ENCODE results near the gene EBF3. TPM values are rescaled to one million over a fixed set of nuclear protein-coding genes. Genes with fewer than 3 reads are reported as not detected.

EBF3 gene
- total and polyA plus RNA-seq, 3 experiments from 2014 or later = not detected

DNA sequence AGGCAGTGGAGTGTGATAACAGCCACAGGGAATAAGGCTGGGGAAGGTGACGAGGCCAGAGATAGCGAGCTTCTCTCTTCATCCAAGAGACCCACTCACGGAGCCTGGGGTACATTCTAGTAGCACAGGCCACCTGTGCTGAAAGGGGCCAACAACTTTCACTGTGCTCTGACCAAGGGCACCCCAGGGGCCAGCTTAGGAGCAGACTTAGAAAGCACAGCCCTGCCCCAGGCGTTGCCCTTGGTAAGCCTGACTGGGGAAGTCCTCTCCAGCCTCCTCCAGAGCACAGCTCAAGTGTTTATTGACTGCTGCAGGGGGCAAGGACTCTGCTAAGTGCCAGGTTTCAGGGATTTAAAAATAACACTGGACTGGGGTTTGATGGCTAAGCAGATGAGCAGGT is 44.7 kb downstream of the EBF3 start:
- Mint-ChIP-seq H3K36me3 (no peaks in the 10 kb centered on the region), H3K9me3 (no peaks in the 10 kb centered on the region), H3K4me1 (no peaks in the 10 kb centered on the region), H3K4me3 (no peak overlapping the region), H3K27me3 (peaks cover 0 to 5% of the 10 kb centered on the region in 2 donors), H3K27ac (no peak overlapping the region)
- DNase-seq = no peak
- Histone ChIP-seq H3K27ac (ENCODE audit: low read depth, low read length) (no peak overlapping the region), H3K4me1 (ENCODE audit: insufficient read depth, low read length) (no peaks in the 10 kb centered on the region), H3K4me3 (ENCODE audit: low read length) (no peak overlapping the region), H3K36me3 (ENCODE audit: insufficient read depth, low read length) (no peaks in the 10 kb centered on the region), H3K9me3 (ENCODE audit: low read length) (no peaks in the 10 kb centered on the region), H3K27me3 (ENCODE audit: insufficient read depth, low read length, poor library complexity, severe bottlenecking) (no peaks in the 10 kb centered on the region)
- CTCF ChIA-PET = no interaction called here
- POLR2A ChIA-PET = no interaction called here

DNA sequence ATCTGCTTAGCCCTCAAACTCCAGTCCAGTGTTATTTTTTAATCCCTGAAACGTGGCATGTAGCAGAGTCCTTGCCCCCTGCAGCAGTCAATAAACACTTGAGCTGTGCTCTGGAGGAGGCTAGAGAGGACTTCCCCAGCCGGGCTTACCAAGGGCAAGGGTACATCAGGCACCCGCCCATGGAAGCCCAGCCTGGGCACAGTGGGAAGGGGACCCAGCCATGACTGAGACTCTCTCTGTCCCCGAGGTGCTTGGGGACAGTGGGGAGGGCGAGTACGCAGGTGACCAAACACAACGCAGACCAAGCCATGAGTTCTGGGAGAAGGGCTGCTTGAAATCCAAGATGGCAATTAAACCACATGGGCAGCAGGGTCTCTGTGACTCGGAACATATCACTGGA is 45.2 kb downstream of the EBF3 start:
- no peaks in the 10 kb centered on the region for H3K4me1 ChIP-seq (ENCODE audit: insufficient read depth, low read length)
- no peaks in the 10 kb centered on the region for H3K9me3 Mint-ChIP-seq
- no peak for DNase-seq
- H3K4me1 Mint-ChIP-seq = no peaks in the 10 kb centered on the region
- H3K27me3 Mint-ChIP-seq = peaks cover 0 to 5% of the 10 kb centered on the region in 2 donors
- no peaks in the 10 kb centered on the region for H3K9me3 ChIP-seq (ENCODE audit: low read length)
- H3K27me3 ChIP-seq (ENCODE audit: insufficient read depth, low read length, poor library complexity, severe bottlenecking) = no peaks in the 10 kb centered on the region
- no peak overlapping the region for H3K27ac Mint-ChIP-seq
- no peaks in the 10 kb centered on the region for H3K36me3 Mint-ChIP-seq
- no peaks in the 10 kb centered on the region for H3K36me3 ChIP-seq (ENCODE audit: insufficient read depth, low read length)
- POLR2A ChIA-PET = no interaction called here
- no peak overlapping the region for H3K4me3 ChIP-seq (ENCODE audit: low read length)
- no peak overlapping the region for H3K4me3 Mint-ChIP-seq
- no peak overlapping the region for H3K27ac ChIP-seq (ENCODE audit: low read depth, low read length)
- CTCF ChIA-PET = no interaction called here

DNA sequence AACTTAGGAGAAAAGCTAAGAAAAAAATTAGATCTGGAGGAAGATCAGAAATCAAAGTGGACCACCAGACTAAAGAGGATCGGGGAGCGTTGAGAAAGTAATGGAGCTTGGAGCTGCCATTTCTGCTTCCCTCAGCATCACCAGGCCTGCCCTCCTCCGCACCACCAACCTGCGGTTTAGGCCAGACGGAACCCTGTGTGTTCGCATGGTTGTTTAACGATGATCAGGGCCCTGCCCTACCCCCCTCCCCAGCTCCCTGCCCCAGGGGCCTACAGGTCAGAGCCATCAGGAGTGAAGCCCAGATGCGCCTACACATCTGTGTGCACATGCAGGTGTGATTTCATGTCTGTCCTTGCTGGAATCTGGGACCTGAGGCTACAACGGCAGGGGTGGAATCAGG is 45.7 kb downstream of the EBF3 start:
- Histone ChIP-seq H3K27me3 (ENCODE audit: insufficient read depth, low read length, poor library complexity, severe bottlenecking) (no peaks in the 10 kb centered on the region), H3K4me1 (ENCODE audit: insufficient read depth, low read length) (no peaks in the 10 kb centered on the region), H3K4me3 (ENCODE audit: low read length) (no peak overlapping the region), H3K9me3 (ENCODE audit: low read length) (no peaks in the 10 kb centered on the region), H3K27ac (ENCODE audit: low read depth, low read length) (no peak overlapping the region), H3K36me3 (ENCODE audit: insufficient read depth, low read length) (no peaks in the 10 kb centered on the region)
- no peak for DNase-seq
- ChIA-PET CTCF (no interaction called here), POLR2A (no interaction called here)
- Mint-ChIP-seq H3K9me3 (no peaks in the 10 kb centered on the region), H3K27me3 (peaks cover 0 to 5% of the 10 kb centered on the region in 2 donors), H3K4me3 (no peak overlapping the region), H3K27ac (no peak overlapping the region), H3K36me3 (no peaks in the 10 kb centered on the region), H3K4me1 (no peaks in the 10 kb centered on the region)

DNA sequence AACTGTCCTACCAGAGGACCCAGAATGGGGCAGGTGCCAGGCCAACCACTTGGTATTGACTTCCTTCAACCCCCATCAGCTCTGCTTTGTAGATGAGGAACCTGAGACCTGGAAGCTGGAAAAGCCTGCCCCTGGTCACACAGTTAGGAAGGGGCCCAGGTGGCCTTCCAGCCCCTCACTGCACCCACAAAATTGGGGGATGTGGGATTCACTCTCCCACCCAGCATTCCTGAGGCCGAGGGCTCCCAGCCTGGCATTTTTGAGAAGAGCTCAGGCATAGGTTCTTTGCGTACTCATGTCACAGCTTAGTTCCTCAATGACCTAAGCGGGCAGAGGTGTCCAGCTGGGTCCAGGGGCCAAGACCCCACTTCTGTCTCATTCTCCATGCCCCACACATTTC is 46.1 kb downstream of the EBF3 start:
- POLR2A ChIA-PET = no interaction called here
- Histone ChIP-seq H3K36me3 (ENCODE audit: insufficient read depth, low read length) (no peaks in the 10 kb centered on the region), H3K9me3 (ENCODE audit: low read length) (no peaks in the 10 kb centered on the region), H3K4me3 (ENCODE audit: low read length) (no peak overlapping the region), H3K27ac (ENCODE audit: low read depth, low read length) (no peak overlapping the region), H3K27me3 (ENCODE audit: insufficient read depth, low read length, poor library complexity, severe bottlenecking) (no peaks in the 10 kb centered on the region), H3K4me1 (ENCODE audit: insufficient read depth, low read length) (no peaks in the 10 kb centered on the region)
- Mint-ChIP-seq H3K9me3 (no peaks in the 10 kb centered on the region), H3K36me3 (no peaks in the 10 kb centered on the region), H3K4me3 (no peak overlapping the region), H3K27ac (no peak overlapping the region), H3K27me3 (peaks cover 0 to 5% of the 10 kb centered on the region in 2 donors), H3K4me1 (no peaks in the 10 kb centered on the region)
- no peak for DNase-seq
- CTCF ChIA-PET = no interaction called here

DNA sequence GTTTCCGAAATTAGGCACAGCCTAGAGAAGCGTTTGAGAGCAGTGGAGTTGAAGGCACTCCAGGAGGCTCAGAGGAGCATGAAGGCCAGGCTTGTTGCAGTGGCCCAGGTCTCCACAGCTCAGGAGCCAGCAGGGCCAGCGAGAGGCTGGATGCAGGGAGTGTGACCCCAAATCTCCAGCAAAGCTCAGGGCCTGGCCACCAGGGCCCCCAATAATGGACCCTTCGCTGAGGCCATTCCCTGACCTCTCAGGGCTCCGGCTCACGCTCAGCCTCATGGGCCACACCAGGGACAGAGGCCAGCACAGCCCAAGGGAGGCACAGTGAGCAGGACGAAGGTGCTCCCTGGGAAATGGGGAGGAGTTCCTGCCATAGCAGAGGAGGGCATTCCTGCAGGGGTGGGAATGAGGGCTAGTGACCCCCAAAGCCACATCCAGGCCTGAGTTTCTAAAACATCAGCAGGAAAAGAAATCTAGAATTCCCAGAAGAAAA is 47.5 kb downstream of the EBF3 start:
- no peaks in the 10 kb centered on the region for H3K4me1 ChIP-seq (ENCODE audit: insufficient read depth, low read length)
- no peak overlapping the region for H3K4me3 ChIP-seq (ENCODE audit: low read length)
- no peaks in the 10 kb centered on the region for H3K36me3 ChIP-seq (ENCODE audit: insufficient read depth, low read length)
- H3K4me3 Mint-ChIP-seq = no peak overlapping the region
- no peak for DNase-seq
- no peak overlapping the region for H3K27ac Mint-ChIP-seq
- H3K36me3 Mint-ChIP-seq = no peaks in the 10 kb centered on the region
- H3K27ac ChIP-seq (ENCODE audit: low read depth, low read length) = no peak overlapping the region
- H3K4me1 Mint-ChIP-seq = no peaks in the 10 kb centered on the region
- peaks cover 0 to 5% of the 10 kb centered on the region in 2 donors for H3K27me3 Mint-ChIP-seq
- POLR2A ChIA-PET = no interaction called here
- no peaks in the 10 kb centered on the region for H3K9me3 ChIP-seq (ENCODE audit: low read length)
- CTCF ChIA-PET = no interaction called here
- no peaks in the 10 kb centered on the region for H3K9me3 Mint-ChIP-seq
- H3K27me3 ChIP-seq (ENCODE audit: insufficient read depth, low read length, poor library complexity, severe bottlenecking) = no peaks in the 10 kb centered on the region

DNA sequence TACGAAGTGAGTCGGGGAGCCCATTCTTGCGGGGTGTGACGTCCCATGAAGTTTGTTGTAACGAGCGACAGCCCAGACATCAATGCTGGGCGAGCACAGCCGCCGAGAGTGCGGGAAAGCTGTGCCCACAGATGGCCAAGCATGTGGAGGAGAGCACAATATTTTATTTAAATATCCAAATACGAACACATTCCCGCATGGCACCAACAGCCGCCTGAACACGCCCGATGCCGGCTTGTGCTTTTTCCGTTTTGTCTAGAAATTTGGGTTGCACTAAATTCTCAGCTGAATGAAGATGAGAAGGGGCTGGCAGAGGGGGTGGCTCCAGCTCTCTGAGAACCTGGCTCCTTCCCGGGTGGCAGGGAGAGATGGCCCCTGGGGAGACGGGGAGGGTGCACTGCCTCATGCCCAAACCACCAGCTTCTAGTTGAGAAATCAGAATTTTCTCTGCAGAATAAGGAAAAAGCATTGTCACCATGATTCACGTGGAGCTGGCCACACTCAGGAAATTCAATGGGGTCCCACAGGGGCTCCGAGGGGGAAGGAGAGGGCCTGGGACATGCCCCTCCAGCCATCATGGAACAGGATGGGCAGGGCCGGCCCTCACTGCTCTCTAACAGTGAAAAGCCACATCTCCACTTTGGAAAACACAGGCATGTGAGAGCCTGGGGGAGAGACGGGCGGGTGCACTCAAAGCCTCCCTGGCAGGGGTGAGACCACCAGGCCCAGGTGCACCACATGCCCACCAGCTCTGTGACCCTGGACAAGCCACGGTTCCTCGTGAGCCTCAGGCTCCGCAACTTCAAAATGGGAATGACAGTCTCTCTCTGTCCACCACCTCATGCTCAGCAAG is 48.3 kb downstream of the EBF3 start:
- no peak for DNase-seq
- Histone ChIP-seq H3K4me1 (ENCODE audit: insufficient read depth, low read length) (no peaks in the 10 kb centered on the region), H3K36me3 (ENCODE audit: insufficient read depth, low read length) (no peaks in the 10 kb centered on the region), H3K9me3 (ENCODE audit: low read length) (no peaks in the 10 kb centered on the region), H3K4me3 (ENCODE audit: low read length) (no peak overlapping the region), H3K27ac (ENCODE audit: low read depth, low read length) (no peak overlapping the region), H3K27me3 (ENCODE audit: insufficient read depth, low read length, poor library complexity, severe bottlenecking) (no peaks in the 10 kb centered on the region)
- H3K4me1 Mint-ChIP-seq = no peaks in the 10 kb centered on the region
- peaks cover 0 to 5% of the 10 kb centered on the region in 2 donors for H3K27me3 Mint-ChIP-seq
- ChIA-PET POLR2A (no interaction called here), CTCF (no interaction called here)
- no peaks in the 10 kb centered on the region for H3K36me3 Mint-ChIP-seq
- H3K9me3 Mint-ChIP-seq = no peaks in the 10 kb centered on the region
- no peak overlapping the region for H3K4me3 Mint-ChIP-seq
- H3K27ac Mint-ChIP-seq = no peak overlapping the region

DNA sequence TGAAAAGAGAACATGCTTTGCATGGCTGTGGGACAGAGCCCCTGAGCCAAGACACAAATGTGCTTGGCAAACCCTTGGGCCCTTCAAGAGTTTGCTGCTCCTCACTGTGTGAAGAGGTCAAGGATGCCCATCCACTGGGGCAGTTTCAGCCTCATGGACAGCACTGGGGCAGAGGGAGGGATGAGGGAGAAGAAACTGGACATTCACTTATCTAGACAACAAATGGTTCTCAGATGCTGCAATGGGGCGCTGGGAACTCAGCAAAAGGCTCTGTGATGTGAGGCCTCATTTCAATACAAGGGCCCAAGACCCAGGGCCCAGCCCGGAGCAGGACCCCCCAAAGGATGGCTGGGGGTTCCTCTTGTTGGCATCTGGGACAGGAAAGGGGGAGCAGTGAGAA is 49.1 kb downstream of the EBF3 start:
- Histone ChIP-seq H3K27me3 (ENCODE audit: insufficient read depth, low read length, poor library complexity, severe bottlenecking) (no peaks in the 10 kb centered on the region), H3K4me3 (ENCODE audit: low read length) (no peak overlapping the region), H3K4me1 (ENCODE audit: insufficient read depth, low read length) (no peaks in the 10 kb centered on the region), H3K36me3 (ENCODE audit: insufficient read depth, low read length) (no peaks in the 10 kb centered on the region), H3K9me3 (ENCODE audit: low read length) (no peaks in the 10 kb centered on the region), H3K27ac (ENCODE audit: low read depth, low read length) (no peak overlapping the region)
- Mint-ChIP-seq H3K27me3 (peaks cover 0 to 3% of the 10 kb centered on the region in 2 donors), H3K36me3 (no peaks in the 10 kb centered on the region), H3K4me1 (no peaks in the 10 kb centered on the region), H3K27ac (no peak overlapping the region), H3K4me3 (no peak overlapping the region), H3K9me3 (no peaks in the 10 kb centered on the region)
- DNase-seq = no peak
- CTCF ChIA-PET = no interaction called here
- POLR2A ChIA-PET = no interaction called here

DNA sequence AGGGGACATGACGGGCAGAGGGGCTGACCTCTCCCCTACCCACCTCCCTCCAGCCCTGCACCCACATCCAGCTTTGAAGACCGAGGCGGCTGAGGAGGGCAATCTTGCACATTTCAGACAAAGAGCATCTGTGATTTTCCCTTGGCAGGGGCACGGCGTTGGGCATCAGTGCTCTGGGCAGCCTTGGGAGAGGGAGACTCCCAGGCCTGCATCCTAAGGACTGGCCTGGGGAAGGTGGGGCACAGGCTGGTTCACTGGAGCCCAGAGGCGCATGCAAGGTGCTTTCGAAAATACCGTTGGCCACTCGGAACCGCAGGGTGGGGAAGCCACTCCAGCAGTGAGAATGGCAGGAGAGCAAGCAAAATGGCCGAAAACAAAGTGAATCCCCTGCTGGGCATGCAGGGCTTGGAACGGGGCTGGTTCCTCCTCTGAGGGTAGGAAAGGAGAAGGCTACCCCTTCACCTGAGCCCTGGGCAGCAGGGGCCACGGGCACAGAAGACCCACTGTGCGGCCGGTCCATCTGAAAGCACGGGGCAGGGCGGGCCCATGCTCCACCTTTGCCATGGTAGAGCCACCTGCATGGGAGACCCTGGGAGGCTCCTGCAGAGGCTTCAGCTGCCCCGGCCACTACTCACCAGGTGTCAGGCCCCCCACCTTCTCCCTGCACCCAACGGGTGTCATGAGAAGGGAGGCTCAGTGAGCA is 49.8 kb downstream of the EBF3 start:
- POLR2A ChIA-PET = no interaction called here
- CTCF ChIA-PET = no interaction called here
- no peak for DNase-seq
- no peaks in the 10 kb centered on the region for H3K9me3 Mint-ChIP-seq
- no peaks in the 10 kb centered on the region for H3K9me3 ChIP-seq (ENCODE audit: low read length)
- no peak overlapping the region for H3K27ac ChIP-seq (ENCODE audit: low read depth, low read length)
- H3K27ac Mint-ChIP-seq = no peak overlapping the region
- H3K4me1 ChIP-seq (ENCODE audit: insufficient read depth, low read length) = no peaks in the 10 kb centered on the region
- no peaks in the 10 kb centered on the region for H3K27me3 ChIP-seq (ENCODE audit: insufficient read depth, low read length, poor library complexity, severe bottlenecking)
- H3K36me3 ChIP-seq (ENCODE audit: insufficient read depth, low read length) = no peaks in the 10 kb centered on the region
- H3K4me3 ChIP-seq (ENCODE audit: low read length) = no peak overlapping the region
- H3K4me1 Mint-ChIP-seq = no peaks in the 10 kb centered on the region
- H3K27me3 Mint-ChIP-seq = peaks cover 0 to 2% of the 10 kb centered on the region in 2 donors
- no peaks in the 10 kb centered on the region for H3K36me3 Mint-ChIP-seq
- H3K4me3 Mint-ChIP-seq = no peak overlapping the region
